GM12878 (cell line): Measurements from ENCODE around the gene TDRD12. TPM values are rescaled to one million over a fixed set of nuclear protein-coding genes. Genes with fewer than 3 reads are reported as not detected.

Experiments used
- ATAC-seq: fragments of 200-7000 bp; cut with Tn5 transposase; 3 replicates; pipeline ENCODE4 v1.9.1; 2020; ENCODE audit warnings: mild to moderate bottlenecking, moderate library complexity
- BruUV-seq: library from RNA; stranded (reverse); fragments of 400-500 nt; replicated peaks from 2 replicates; lab custom pipeline; 2021; lab: Mats Ljungman, UMichigan
- CTCF ChIA-PET: fragments of 300-600 bp; sonication (Branson Sonifier 250); formaldehyde crosslinking; extraction: SDS; loops from one replicate; lab custom pipeline; 2021; ENCODE audit warnings: inconsistent platforms; lab: Yijun Ruan, JAX
- POLR2A ChIA-PET: fragments of 350-600 bp; formaldehyde crosslinking; extraction: SDS; loops from one replicate; lab custom pipeline; 2021; ENCODE audit warnings: inconsistent platforms; lab: Charles Lee
- RAD21 ChIA-PET: fragments of 300-600 bp; sonication (Branson Sonifier 250); formaldehyde crosslinking; loops from one replicate; lab custom pipeline; 2023; ENCODE audit warnings: antibody characterized with exemption; ENCODE audit not compliant: unreplicated experiment; lab: Charles Lee
- SMC1A ChIA-PET: fragments of 300-600 bp; sonication (Branson Sonifier 250); formaldehyde crosslinking; loops from one replicate; lab custom pipeline; 2023; ENCODE audit not compliant: unreplicated experiment, uncharacterized antibody; lab: Charles Lee
- DNase-seq: peaks from one replicate; pipeline ENCODE4 v3.0.0-alpha.2; 2011; ENCODE audit warnings: low read depth, low spot score
- FAIRE-seq: peaks from 3 replicates; lab custom pipeline; 2011; peaks lifted over from hg19 to GRCh38; lab: Jason Lieb, UNC
- H2AFZ ChIP-seq: 2 replicates; pipeline ENCODE4 v1.6.0; 2011; ENCODE audit warnings: low read depth, low read length, control low read depth; ENCODE audit not compliant: control insufficient read depth
- H3K27ac ChIP-seq: 2 replicates; pipeline ENCODE4 v1.5.1; 2011; ENCODE audit warnings: control low read depth; ENCODE audit not compliant: control insufficient read depth, insufficient read depth
- H3K27me3 ChIP-seq, 2 experiments: replicated peaks in 1 of 2; 2 replicates each; pipeline versions ENCODE4 v1.6.0 to v1.6.1; 2011; ENCODE audit warnings: low read length in 1 of 2; ENCODE audit not compliant: control insufficient read depth in 2 of 2, insufficient read depth in 2 of 2
- H3K36me3 ChIP-seq, 2 experiments: 2 replicates each; pipeline ENCODE4 v1.5.1; 2011; ENCODE audit warnings: low read length in 1 of 2; ENCODE audit not compliant: control insufficient read depth in 2 of 2, insufficient read depth in 2 of 2
- H3K4me1 ChIP-seq: 2 replicates; pipeline ENCODE4 v1.6.1; 2011; ENCODE audit warnings: mild to moderate bottlenecking, low read length, moderate library complexity, mixed read lengths; ENCODE audit not compliant: control insufficient read depth, insufficient read depth
- H3K4me2 ChIP-seq: 2 replicates; pipeline ENCODE4 v1.6.0; 2011; ENCODE audit warnings: control low read depth; ENCODE audit not compliant: control insufficient read depth, insufficient read depth
- H3K4me3 ChIP-seq: fragments of 200-600 bp; sonication (generic); 2 replicates; pipeline ENCODE4 v1.5.1; 2016
- H3K79me2 ChIP-seq: 2 replicates; pipeline ENCODE4 v1.6.0; 2011; ENCODE audit warnings: low read length; ENCODE audit not compliant: control insufficient read depth, insufficient read depth
- H3K9ac ChIP-seq: 2 replicates; pipeline ENCODE4 v1.8.0; 2011; ENCODE audit warnings: low read length, control low read depth, mixed read lengths; ENCODE audit not compliant: control insufficient read depth, insufficient read depth
- H3K9me3 ChIP-seq: replicated peaks from 3 replicates; pipeline ENCODE4 v1.5.1; 2011; ENCODE audit warnings: mild to moderate bottlenecking, low read length; ENCODE audit not compliant: control insufficient read depth, insufficient read depth
- H4K20me1 ChIP-seq: 2 replicates; pipeline ENCODE4 v1.6.0; 2011; ENCODE audit not compliant: control insufficient read depth, insufficient read depth
- ASH2L ChIP-seq: fragments of 300-600, 200-600 bp; sonication (generic); IDR thresholded peaks from 2 replicates; pipeline ENCODE4 v1.6.1; 2017; ENCODE audit warnings: low read depth, mild to moderate bottlenecking, borderline replicate concordance
- ATF3 ChIP-seq: IDR thresholded peaks from 2 replicates; pipeline ENCODE4 v1.6.1; 2011; ENCODE audit warnings: low read depth, mild to moderate bottlenecking, low read length, moderate library complexity, borderline replicate concordance; ENCODE audit errors: extremely low read depth
- CBFB ChIP-seq: IDR thresholded peaks from 2 replicates; pipeline ENCODE4 v1.6.1; 2016; ENCODE audit warnings: antibody characterized with exemption, low read depth
- EZH2 ChIP-seq: IDR thresholded peaks from 2 replicates; pipeline ENCODE4 v1.6.1; 2012; ENCODE audit warnings: low read depth, mild to moderate bottlenecking, control low read depth, inconsistent platforms, low read length, borderline replicate concordance; ENCODE audit not compliant: control insufficient read depth
- GABPA ChIP-seq: IDR thresholded peaks from 2 replicates; pipeline ENCODE4 v1.6.1; 2014; ENCODE audit warnings: antibody characterized with exemption, low read depth, mild to moderate bottlenecking, inconsistent platforms
- MAX ChIP-seq: IDR thresholded peaks from 2 replicates; pipeline ENCODE4 v1.6.1; 2012; ENCODE audit warnings: low read depth, low read length, improper control_type of control experiment
- MXI1 ChIP-seq: fragments of 150-350 bp; IDR thresholded peaks from 2 replicates; pipeline ENCODE4 v1.6.1; 2011; ENCODE audit warnings: low read depth, mild to moderate bottlenecking, inconsistent platforms, low read length, improper control_type of control experiment
- NBN ChIP-seq: fragments of 450-650 bp; IDR thresholded peaks from 2 replicates; pipeline ENCODE4 v1.6.1; 2016
- NR2C2 ChIP-seq: IDR thresholded peaks from 2 replicates; pipeline ENCODE4 v1.6.1; 2011; ENCODE audit warnings: borderline replicate concordance, low read depth; ENCODE audit not compliant: control insufficient read depth, insufficient read length
- POU2F2 ChIP-seq: IDR thresholded peaks from 3 replicates; pipeline ENCODE4 v1.6.1; 2011; ENCODE audit warnings: low read depth, mild to moderate bottlenecking, low read length, borderline replicate concordance
- RAD51 ChIP-seq: fragments of 450-650 bp; IDR thresholded peaks from 2 replicates; pipeline ENCODE4 v1.6.1; 2016; ENCODE audit warnings: moderate library complexity, mild to moderate bottlenecking, inconsistent platforms
- RBBP5 ChIP-seq: fragments of 200-600 bp; sonication (generic); conservative IDR thresholded peaks from 2 replicates; pipeline ENCODE4 v1.6.1; 2016
- SIX5 ChIP-seq: IDR thresholded peaks from 2 replicates; pipeline ENCODE4 v1.6.1; 2011; ENCODE audit warnings: mild to moderate bottlenecking, low read depth, low read length, moderate library complexity; ENCODE audit not compliant: severe bottlenecking
- USF1 ChIP-seq: IDR thresholded peaks from 2 replicates; pipeline ENCODE4 v1.6.1; 2011; ENCODE audit warnings: borderline replicate concordance, low read depth, mild to moderate bottlenecking, moderate library complexity, mixed read lengths, low read length; ENCODE audit not compliant: insufficient read depth; ENCODE audit errors: extremely low read length
- ZNF622 ChIP-seq: fragments of 450-650 bp; IDR thresholded peaks from 2 replicates; pipeline ENCODE4 v1.6.1; 2017; ENCODE audit warnings: mild to moderate bottlenecking, inconsistent platforms
- ZSCAN29 ChIP-seq: fragments of 450-650 bp; IDR thresholded peaks from 2 replicates; pipeline ENCODE4 v1.6.1; 2017; ENCODE audit warnings: mild to moderate bottlenecking, moderate library complexity
- WGBS: methylation state at CpG from one replicate; pipeline ENCODE4 v1.1.6; 2016; ENCODE audit warnings: low lambda C conversion rate; ENCODE audit not compliant: insufficient replicate concordance, insufficient coverage; ENCODE audit errors: missing lambda C conversion rate; 5-methylcytosine and 5-hydroxymethylcytosine counted together
- in situ Hi-C: fragments of 300-500 bp; cut with MboI; formaldehyde crosslinking; loops from 9 replicates; pipeline ENCODE4 v1.14.3; 2018; ENCODE audit warnings: mixed read lengths
- intact Hi-C: fragments of 100-400 bp; cut with micrococcal nuclease; formaldehyde crosslinking; loops from one replicate; pipeline ENCODE4 v1.14.2; 2022; ENCODE audit not compliant: unreplicated experiment
- polyA plus RNA-seq, 11 experiments: library from polyadenylated mRNA; depleted of rRNA in 4 of 11; unstranded in 6 of 11; stranded (reverse) in 5 of 11; fragments of >200 nt; fragmentation: Nextera tagmentation in 4 of 11; fragmentation: Illumina TruSeq in 1 of 11; extraction: Ambion mirVana in 4 of 11; extraction: Trizol in 1 of 11; gene quantifications; 1 replicate in 1 of 11; 2 replicates in 10 of 11; pipeline versions ENCODE4 v1.2.1 to v1.2.3, GENCODE V29; 2011 to 2016; ENCODE audit warnings: inconsistent platforms in 2 of 11, missing spikeins in 2 of 11, low read depth in 1 of 11
- total RNA-seq, 4 experiments: library from RNA; depleted of rRNA in 3 of 4; stranded (reverse); fragments of >200 nt in 3 of 4; fragmentation: Illumina TruSeq in 1 of 4; extraction: Trizol in 1 of 4; gene quantifications; 2 replicates each; pipeline versions ENCODE4 v1.2.1 to v1.2.3, GENCODE V29; 2013 to 2021

TDRD12 gene
- total and polyA plus RNA-seq, 10 of the 15 experiments (the other 5 are each of a cell fraction or from before 2014, with no cell fraction given), result 0.08 to 0.15 TPM; not detected in 8

GRCh38 chr19:32865326-32865725 is 145.8 kb downstream of the TDRD12 start:
- no peak overlapping the region for H3K27ac ChIP-seq
- no peaks in the 10 kb centered on the region for H3K4me1 ChIP-seq
- BruUV-seq, result no TSS peak
- H3K27me3 ChIP-seq, result no peaks in the 10 kb centered on the region
- 40% methylated on average over 6 of the region's 6 CpGs for WGBS
- H3K9ac ChIP-seq, result no peak overlapping the region
- no peak overlapping the region for H2AFZ ChIP-seq
- H3K79me2 ChIP-seq, result no peaks in the 10 kb centered on the region
- ChIA-PET POLR2A (no interaction called here), SMC1A (no interaction called here), RAD21 (no interaction called here), CTCF (no interaction called here)
- intact Hi-C loops (no loop called here), in situ Hi-C loops (no loop called here)
- ATAC-seq (no peak), DNase-seq (no peak), FAIRE-seq (no peak)
- H3K9me3 ChIP-seq, result no peaks in the 10 kb centered on the region
- no peaks in the 10 kb centered on the region for H3K36me3 ChIP-seq
- no peaks in the 10 kb centered on the region for H4K20me1 ChIP-seq
- H3K4me3 ChIP-seq, result no peak overlapping the region
- no peak overlapping the region for H3K4me2 ChIP-seq
- TF ChIP-seq EZH2, result no peak
- TF ChIP-seq POU2F2, result no peak
- no peak for TF ChIP-seq MXI1
- TF ChIP-seq ZNF622, result no peak
- no peak for TF ChIP-seq GABPA
- no peak for TF ChIP-seq ASH2L
- no peak for TF ChIP-seq RAD51
- no peak for TF ChIP-seq SIX5
- TF ChIP-seq RBBP5, result no peak
- no peak for TF ChIP-seq ATF3
- no peak for TF ChIP-seq NBN
- TF ChIP-seq CBFB, result no peak
- TF ChIP-seq ZSCAN29, result no peak
- TF ChIP-seq USF1, result no peak
- no peak for TF ChIP-seq NR2C2
- TF ChIP-seq MAX, result no peak
